H1 (cell line): ENCODE data around the gene ARHGEF39. TPM values are rescaled to one million over a fixed set of nuclear protein-coding genes. Genes with fewer than 3 reads are reported as not detected.
A peak's percentile ranks its signal among the peaks of the same experiment; 100 is the strongest.

ENCODE experiments used
- EP300 ChIP-seq, 2 experiments: IDR thresholded peaks; 1 replicate in 1 of 2; 2 replicates in 1 of 2; pipeline ENCODE4 v1.6.1; 2011 to 2012; ENCODE audit warnings: low read depth in 2 of 2, low read length in 2 of 2, mild to moderate bottlenecking in 2 of 2, borderline replicate concordance in 1 of 2, inconsistent platforms in 1 of 2, moderate library complexity in 1 of 2
- HDAC2 ChIP-seq, 2 experiments: fragments of 300-600 bp in 1 of 2; sonication (generic) in 1 of 2; IDR thresholded peaks; 2 replicates each; pipeline ENCODE4 v1.6.1; 2011 to 2012; ENCODE audit warnings: low read depth in 2 of 2, low read length in 2 of 2, mild to moderate bottlenecking in 2 of 2, moderate library complexity in 2 of 2, borderline replicate concordance in 1 of 2, inconsistent platforms in 1 of 2
- KDM1A ChIP-seq: fragments of 200-600, 300-600 bp; sonication (generic); IDR thresholded peaks from 2 replicates; pipeline ENCODE4 v1.7.1; 2016; ENCODE audit warnings: mild to moderate bottlenecking, low read length, borderline replicate concordance
- KDM5A ChIP-seq: fragments of 200-600 bp; IDR thresholded peaks from 2 replicates; pipeline ENCODE4 v1.7.1; 2012; ENCODE audit warnings: mild to moderate bottlenecking, low read length, inconsistent platforms, mixed read lengths
- PHF8 ChIP-seq: fragments of 200-600 bp; sonication (generic); conservative IDR thresholded peaks from 2 replicates; pipeline ENCODE4 v1.7.1; 2012; ENCODE audit warnings: low read depth, mild to moderate bottlenecking, inconsistent platforms, low read length, moderate library complexity
- SIN3A ChIP-seq, 2 experiments: IDR thresholded peaks in 1 of 2; conservative IDR thresholded peaks in 1 of 2; 2 replicates each; pipeline ENCODE4 v1.6.1; 2011 to 2012; ENCODE audit warnings: low read length in 2 of 2, improper control_type of control experiment in 1 of 2, low read depth in 1 of 2, mild to moderate bottlenecking in 1 of 2
- SRF ChIP-seq: IDR thresholded peaks from 2 replicates; pipeline ENCODE4 v1.6.1; 2011; ENCODE audit warnings: mild to moderate bottlenecking, low read depth, low read length, moderate library complexity
- TAF7 ChIP-seq: optimal IDR thresholded peaks from 2 replicates; pipeline ENCODE3; 2011; ENCODE audit warnings: low read depth, mild to moderate bottlenecking, inconsistent platforms, low read length, moderate library complexity, borderline replicate concordance
- polyA plus RNA-seq, 7 experiments: library from polyadenylated mRNA; depleted of rRNA in 3 of 7; stranded (reverse) in 5 of 7; unstranded in 2 of 7; fragments of >200 nt in 5 of 7; fragments of 200-250 nt in 2 of 7; gene quantifications; 1 replicate in 5 of 7; 2 replicates in 1 of 7; 4 replicates in 1 of 7; pipeline versions ENCODE4 v1.2.1 to v1.2.3, GENCODE V29; 2011 to 2013; ENCODE audit warnings: missing spikeins in 2 of 7, mixed read lengths in 2 of 7
- total RNA-seq: library from RNA; stranded (reverse); fragmentation: NEBNext Ultra II Directional; extraction: Animal tissue kit (Norgen Biotek cat#: 25700); gene quantifications from 2 replicates; pipeline ENCODE4 v1.2.1, GENCODE V29; 2021

Gene ARHGEF39
- total and polyA plus RNA-seq, 2 of the 8 experiments (the other 6 are each of a cell fraction or from before 2014, with no cell fraction given), result 18.6 to 18.7 TPM

DNA sequence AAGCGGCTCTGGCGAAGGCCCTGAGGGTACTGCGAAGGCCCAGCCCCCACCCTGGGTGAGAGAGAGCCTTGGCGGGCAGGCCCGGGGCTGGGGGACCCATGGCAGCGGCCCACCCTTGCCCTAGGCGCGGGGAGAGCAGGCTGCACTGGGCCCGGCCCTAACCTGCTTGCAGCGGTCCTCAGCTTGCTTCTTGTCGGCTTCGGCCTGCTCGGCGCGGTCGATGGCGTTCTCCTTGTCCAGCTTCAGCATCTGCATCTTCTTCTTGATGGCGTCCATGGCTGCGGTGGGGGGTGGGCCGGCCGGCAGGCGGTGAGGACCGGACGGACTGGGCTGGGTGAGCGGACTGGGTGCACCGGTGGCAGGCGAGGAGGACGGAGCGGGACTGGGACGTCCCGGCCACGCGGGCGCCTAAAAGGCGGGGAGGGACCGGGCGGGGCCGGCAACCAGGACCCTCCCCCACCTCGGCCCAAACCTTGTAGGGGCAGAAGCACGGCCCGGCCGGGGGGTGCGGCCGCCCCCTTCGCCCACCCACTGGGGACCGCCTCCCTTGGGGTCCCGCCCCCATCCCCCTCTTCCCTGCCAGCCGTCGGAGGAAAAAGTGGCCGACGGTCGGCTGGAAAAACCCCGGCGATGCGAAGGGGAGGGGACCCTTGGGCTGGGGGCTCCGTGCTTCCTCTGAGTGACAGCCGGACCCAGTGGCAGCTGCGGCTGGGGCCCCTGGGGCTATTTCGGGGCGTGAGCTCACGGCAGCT is 24.7 kb upstream of the ARHGEF39 start, which contains the start of gene TPM2 (continued):
- peak in 1 of 2 experiments; percentile 15; a peak in 1 of 4 replicates for TF ChIP-seq HDAC2 (IDR thresholded peaks at IDR 0.05; ENCODE audit: borderline replicate concordance in 1 of 2, low read depth in 2 of 2, low read length in 2 of 2)
- peak in 1 of 2 experiments; percentile 78; a peak in 2 of 4 replicates for TF ChIP-seq SIN3A (conservative IDR thresholded peaks at IDR 0.05 in 1 of 2, IDR thresholded peaks at IDR 0.05 in 1 of 2; ENCODE audit: low read depth in 1 of 2, low read length in 2 of 2)
- TF ChIP-seq KDM5A, result no peak
- TF ChIP-seq TAF7, result peak; percentile 68
- peak; percentile 76; the same call in 1 of the 2 replicates for TF ChIP-seq PHF8
- peak; percentile 49 for TF ChIP-seq SRF
- 0 out of 2 replicates have a peak, but pooled peaks have one; percentile 32 for TF ChIP-seq KDM1A
- TF ChIP-seq EP300 (IDR thresholded peaks at IDR 0.05; ENCODE audit: borderline replicate concordance in 1 of 2, low read depth in 2 of 2, low read length in 2 of 2), result 0 out of 3 replicates have a peak, but pooled peaks of 1 of the 2 experiments have one; percentile 47
